Kidney (tissue), 14 donors: ENCODE data around the gene ZNF112. TPM values are rescaled to one million over a fixed set of nuclear protein-coding genes. Genes with fewer than 3 reads are reported as not detected.

Experiments used
- DNase-seq, 5 donors: peaks; one replicate each; pipeline ENCODE4 v3.0.0-alpha.2; 2013 to 2020
- FAIRE-seq: peaks from 2 replicates; lab custom pipeline; 2012; peaks lifted over from hg19 to GRCh38; lab: Jason Lieb, UNC
- H3K27ac ChIP-seq, 2 donors: one replicate each; pipeline ENCODE4 v1.7.0; 2013; ENCODE audit warnings: low read depth in 2 of 2, low read length in 2 of 2, inconsistent platforms in 1 of 2
- H3K27me3 ChIP-seq: one replicate; pipeline ENCODE4 v1.7.1; 2013; ENCODE audit warnings: low read length, inconsistent platforms; ENCODE audit not compliant: control insufficient read depth, insufficient read depth
- H3K36me3 ChIP-seq, 3 donors: one replicate each; pipeline versions ENCODE4 v1.7.0 to v1.7.1; 2013; ENCODE audit warnings: low read length in 3 of 3, control low read depth in 1 of 3, inconsistent platforms in 1 of 3; ENCODE audit not compliant: insufficient read depth in 3 of 3, control insufficient read depth in 2 of 3
- H3K4me1 ChIP-seq, 3 donors: one replicate each; pipeline versions ENCODE4 v1.7.0 to v1.7.1; 2013; ENCODE audit warnings: low read length in 3 of 3, inconsistent platforms in 1 of 3, low read depth in 1 of 3; ENCODE audit not compliant: control insufficient read depth in 2 of 3, insufficient read depth in 2 of 3
- H3K4me3 ChIP-seq, 3 donors: one replicate each; pipeline versions ENCODE4 v1.7.0 to v1.8.1; 2013; ENCODE audit warnings: low read length in 3 of 3, control low read depth in 1 of 3, inconsistent platforms in 1 of 3
- H3K9ac ChIP-seq, 3 donors: one replicate each; pipeline versions ENCODE4 v1.7.0 to v1.7.1; 2013; ENCODE audit warnings: low read length in 3 of 3, control low read depth in 1 of 3, inconsistent platforms in 1 of 3
- H3K9me3 ChIP-seq, 3 donors: one replicate each; pipeline versions ENCODE4 v1.7.0 to v1.7.1; 2013; ENCODE audit warnings: low read length in 3 of 3, control low read depth in 1 of 3, inconsistent platforms in 1 of 3; ENCODE audit not compliant: control insufficient read depth in 2 of 3, insufficient read depth in 1 of 3
- CTCF ChIP-seq: IDR thresholded peaks from 3 replicates; pipeline ENCODE4 v1.5.1; 2012; ENCODE audit warnings: mild to moderate bottlenecking, moderate library complexity, borderline replicate concordance; ENCODE audit not compliant: insufficient read depth; ENCODE audit errors: extremely low read depth
- intact Hi-C: fragments of 100-400 bp; cut with DNase I; formaldehyde crosslinking; loops from one replicate; pipeline ENCODE4 v1.11.1; 2022
- polyA plus RNA-seq: library from polyadenylated mRNA; stranded (reverse); fragments of 350-450 nt; fragmentation: Illumina TruSeq; extraction: RNeasy Lipid Tissue Mini Kit (QIAGEN cat#74804); gene quantifications from one replicate; pipeline ENCODE4 v1.2.3, GENCODE V29; 2014; ENCODE audit warnings: low read depth, low replicate concordance; ENCODE audit not compliant: insufficient read depth
- total RNA-seq: library from RNA; stranded (reverse); fragmentation: NEBNext Ultra II Directional; extraction: Animal tissue kit (Norgen Biotek cat#: 25700); gene quantifications from one replicate; pipeline ENCODE4 v1.2.1, GENCODE V29; 2021
- donor health status: control.
- donor health status: control.
- donor health status: control.
- donor health status: control.
- donor health status: control.
- donor health status: DM: yes; HTN: yes; CAD: no.
- donor health status: Normal renal cell carcinoma (clear cell type).

ZNF112 gene
- total and polyA plus RNA-seq, 2 donors from 2014 or later = 3.4 to 8.5 TPM

DNA sequence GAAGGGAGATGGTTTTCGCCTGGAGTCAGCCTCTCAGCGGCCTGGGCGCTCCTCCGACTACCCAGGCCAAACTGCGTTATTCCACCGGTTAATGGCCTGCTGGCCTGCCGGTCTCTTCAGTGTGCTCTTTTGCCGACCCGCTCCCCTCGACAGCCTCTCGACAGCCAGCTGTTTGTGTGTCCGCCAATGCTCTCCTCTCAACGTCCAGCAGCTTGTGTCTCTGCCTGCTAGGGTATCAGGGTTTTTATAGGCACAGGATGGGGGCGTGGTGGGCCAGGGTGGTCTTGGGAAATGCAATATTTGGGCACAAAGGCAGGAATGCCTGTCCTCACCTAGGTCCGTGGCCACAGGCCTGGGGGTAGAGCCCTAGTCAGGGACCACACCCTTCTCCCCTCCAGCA, 50.2 kb downstream of the ZNF112 start:
- H3K9me3 ChIP-seq = peaks cover 0 to 19% (median 0%) of the 10 kb centered on the region in 3 donors

GRCh38 chr19:44305457-44305856, 51.0 kb downstream of the ZNF112 start:
- no peak for TF ChIP-seq CTCF
- Histone ChIP-seq H3K4me3 (peak overlapping the region; percentile 59 to 87 (median 87)), H3K36me3 (peaks cover 0 to 8% (median 2%) of the 10 kb centered on the region in 3 donors), H3K4me1 (peaks cover 0 to 6% (median 2%) of the 10 kb centered on the region in 3 donors), H3K27ac (no peak overlapping the region), H3K9me3 (peaks cover 0 to 14% (median 0%) of the 10 kb centered on the region in 3 donors), H3K9ac (no peak overlapping the region), H3K27me3 (no peaks in the 10 kb centered on the region)
- FAIRE-seq (no peak), DNase-seq (peak in 1 of 5 donors; percentile 31)
- intact Hi-C loops = no loop called here

More for the DNA sequence above, 50.2 kb downstream of the ZNF112 start:
- Histone ChIP-seq H3K36me3 (peaks cover 0 to 5% (median 2%) of the 10 kb centered on the region in 3 donors), H3K4me1 (peaks cover 0 to 6% (median 2%) of the 10 kb centered on the region in 3 donors), H3K9ac (no peak overlapping the region), H3K4me3 (no peak overlapping the region), H3K27me3 (no peaks in the 10 kb centered on the region), H3K27ac (no peak overlapping the region)
- no peak for TF ChIP-seq CTCF
- no peak for DNase-seq
- intact Hi-C loops = no loop called here
- no peak for FAIRE-seq

DNA sequence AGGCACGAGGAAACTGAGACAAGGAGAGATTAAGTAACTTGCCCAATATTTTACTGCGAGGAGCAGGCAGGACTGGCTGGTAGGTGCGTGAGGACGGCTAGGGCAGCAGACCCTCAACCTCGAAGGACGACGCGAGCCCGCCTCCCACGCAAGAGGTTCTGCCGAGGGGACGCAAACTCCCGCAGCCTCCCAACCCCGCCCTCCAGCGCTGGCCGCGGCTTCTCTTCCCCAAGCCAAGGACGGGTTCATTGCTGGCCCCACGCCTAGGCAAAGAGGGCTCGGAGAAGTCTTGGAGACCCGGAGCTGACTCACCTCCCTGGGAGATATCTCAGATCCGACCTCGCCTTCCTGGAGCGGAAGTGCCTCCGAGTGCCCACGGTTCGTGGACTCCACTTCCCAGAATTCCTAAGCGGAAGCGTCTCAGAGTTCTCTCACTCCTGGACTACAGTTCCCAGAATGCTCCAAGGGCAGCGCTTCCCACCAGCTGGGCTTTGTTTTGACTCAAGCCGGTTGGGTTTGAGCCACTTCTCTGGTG, 51.8 kb downstream of the ZNF112 start, which contains the start of gene ZNF235:
TSS of gene ZNF235 (minus strand) at position 367 of the 535 bp plus-strand sequence. CDS start 1,621 bp downstream, outside the sequence.
- Histone ChIP-seq H3K4me1 (peaks cover 0 to 6% (median 2%) of the 10 kb centered on the region in 3 donors), H3K9me3 (peaks cover 0 to 9% (median 0%) of the 10 kb centered on the region in 3 donors), H3K9ac (peak within 1 kb of the TSS; percentile 70 to 90 (median 80)), H3K4me3 (peak within 1 kb of the TSS; percentile 87 to 94 (median 87)), H3K27me3 (no peaks in the 10 kb centered on the region), H3K27ac (peak within 1 kb of the TSS in 1 of 2 donors; percentile 56), H3K36me3 (peaks cover 2 to 11% (median 6%) of the 10 kb centered on the region in 3 donors)
- intact Hi-C loops = no loop called here
- TF ChIP-seq CTCF = no peak
- DNase-seq = peak; percentile 91 to 98 (median 92)
- peak; percentile 95 for FAIRE-seq
